GM12878 (cell line): ENCODE measurements around the gene ADAP1. TPM values are rescaled to one million over a fixed set of nuclear protein-coding genes. Genes with fewer than 3 reads are reported as not detected.

ENCODE experiments used
- ATAC-seq: fragments of 200-7000 bp; cut with Tn5 transposase; 3 replicates; pipeline ENCODE4 v1.9.1; 2020; ENCODE audit warnings: mild to moderate bottlenecking, moderate library complexity
- BruUV-seq: library from RNA; stranded (reverse); fragments of 400-500 nt; replicated peaks from 2 replicates; lab custom pipeline; 2021; lab: Mats Ljungman, UMichigan
- CTCF ChIA-PET: fragments of 300-600 bp; sonication (Branson Sonifier 250); formaldehyde crosslinking; extraction: SDS; loops from one replicate; lab custom pipeline; 2021; ENCODE audit warnings: inconsistent platforms; lab: Yijun Ruan, JAX
- POLR2A ChIA-PET: fragments of 350-600 bp; formaldehyde crosslinking; extraction: SDS; loops from one replicate; lab custom pipeline; 2021; ENCODE audit warnings: inconsistent platforms; lab: Charles Lee
- RAD21 ChIA-PET: fragments of 300-600 bp; sonication (Branson Sonifier 250); formaldehyde crosslinking; loops from one replicate; lab custom pipeline; 2023; ENCODE audit warnings: antibody characterized with exemption; ENCODE audit not compliant: unreplicated experiment; lab: Charles Lee
- SMC1A ChIA-PET: fragments of 300-600 bp; sonication (Branson Sonifier 250); formaldehyde crosslinking; loops from one replicate; lab custom pipeline; 2023; ENCODE audit not compliant: unreplicated experiment, uncharacterized antibody; lab: Charles Lee
- DNase-seq: peaks from one replicate; pipeline ENCODE4 v3.0.0-alpha.2; 2011; ENCODE audit warnings: low read depth, low spot score
- FAIRE-seq: peaks from 3 replicates; lab custom pipeline; 2011; peaks lifted over from hg19 to GRCh38; lab: Jason Lieb, UNC
- H2AFZ ChIP-seq: 2 replicates; pipeline ENCODE4 v1.6.0; 2011; ENCODE audit warnings: low read depth, low read length, control low read depth; ENCODE audit not compliant: control insufficient read depth
- H3K27ac ChIP-seq: 2 replicates; pipeline ENCODE4 v1.5.1; 2011; ENCODE audit warnings: control low read depth; ENCODE audit not compliant: control insufficient read depth, insufficient read depth
- H3K27me3 ChIP-seq, 2 experiments: replicated peaks in 1 of 2; 2 replicates each; pipeline versions ENCODE4 v1.6.0 to v1.6.1; 2011; ENCODE audit warnings: low read length in 1 of 2; ENCODE audit not compliant: control insufficient read depth in 2 of 2, insufficient read depth in 2 of 2
- H3K36me3 ChIP-seq, 2 experiments: 2 replicates each; pipeline ENCODE4 v1.5.1; 2011; ENCODE audit warnings: low read length in 1 of 2; ENCODE audit not compliant: control insufficient read depth in 2 of 2, insufficient read depth in 2 of 2
- H3K4me1 ChIP-seq: 2 replicates; pipeline ENCODE4 v1.6.1; 2011; ENCODE audit warnings: mild to moderate bottlenecking, low read length, moderate library complexity, mixed read lengths; ENCODE audit not compliant: control insufficient read depth, insufficient read depth
- H3K4me2 ChIP-seq: 2 replicates; pipeline ENCODE4 v1.6.0; 2011; ENCODE audit warnings: control low read depth; ENCODE audit not compliant: control insufficient read depth, insufficient read depth
- H3K4me3 ChIP-seq: fragments of 200-600 bp; sonication (generic); 2 replicates; pipeline ENCODE4 v1.5.1; 2016
- H3K79me2 ChIP-seq: 2 replicates; pipeline ENCODE4 v1.6.0; 2011; ENCODE audit warnings: low read length; ENCODE audit not compliant: control insufficient read depth, insufficient read depth
- H3K9ac ChIP-seq: 2 replicates; pipeline ENCODE4 v1.8.0; 2011; ENCODE audit warnings: low read length, control low read depth, mixed read lengths; ENCODE audit not compliant: control insufficient read depth, insufficient read depth
- H3K9me3 ChIP-seq: replicated peaks from 3 replicates; pipeline ENCODE4 v1.5.1; 2011; ENCODE audit warnings: mild to moderate bottlenecking, low read length; ENCODE audit not compliant: control insufficient read depth, insufficient read depth
- H4K20me1 ChIP-seq: 2 replicates; pipeline ENCODE4 v1.6.0; 2011; ENCODE audit not compliant: control insufficient read depth, insufficient read depth
- BCLAF1 ChIP-seq: fragments of 450-650 bp; IDR thresholded peaks from 2 replicates; pipeline ENCODE4 v1.6.1; 2017; ENCODE audit warnings: antibody characterized with exemption, mild to moderate bottlenecking, moderate library complexity
- NFIC ChIP-seq: IDR thresholded peaks from 2 replicates; pipeline ENCODE4 v1.6.1; 2012; ENCODE audit warnings: low read depth, mild to moderate bottlenecking, inconsistent platforms, low read length, moderate library complexity
- NRF1 ChIP-seq: conservative IDR thresholded peaks from 2 replicates; pipeline ENCODE4 v1.6.1; 2011; ENCODE audit warnings: mild to moderate bottlenecking, low read depth, low read length, improper control_type of control experiment
- TAF1 ChIP-seq: IDR thresholded peaks from 2 replicates; pipeline ENCODE4 v1.6.1; 2011; ENCODE audit warnings: mild to moderate bottlenecking, low read depth, low read length, borderline replicate concordance
- WGBS: methylation state at CpG from one replicate; pipeline ENCODE4 v1.1.6; 2016; ENCODE audit warnings: low lambda C conversion rate; ENCODE audit not compliant: insufficient replicate concordance, insufficient coverage; ENCODE audit errors: missing lambda C conversion rate; 5-methylcytosine and 5-hydroxymethylcytosine counted together
- in situ Hi-C: fragments of 300-500 bp; cut with MboI; formaldehyde crosslinking; loops from 9 replicates; pipeline ENCODE4 v1.14.3; 2018; ENCODE audit warnings: mixed read lengths
- intact Hi-C: fragments of 100-400 bp; cut with micrococcal nuclease; formaldehyde crosslinking; loops from one replicate; pipeline ENCODE4 v1.14.2; 2022; ENCODE audit not compliant: unreplicated experiment
- polyA plus RNA-seq, 11 experiments: library from polyadenylated mRNA; depleted of rRNA in 4 of 11; unstranded in 6 of 11; stranded (reverse) in 5 of 11; fragments of >200 nt; fragmentation: Nextera tagmentation in 4 of 11; fragmentation: Illumina TruSeq in 1 of 11; extraction: Ambion mirVana in 4 of 11; extraction: Trizol in 1 of 11; gene quantifications; 1 replicate in 1 of 11; 2 replicates in 10 of 11; pipeline versions ENCODE4 v1.2.1 to v1.2.3, GENCODE V29; 2011 to 2016; ENCODE audit warnings: inconsistent platforms in 2 of 11, missing spikeins in 2 of 11, low read depth in 1 of 11
- total RNA-seq, 4 experiments: library from RNA; depleted of rRNA in 3 of 4; stranded (reverse); fragments of >200 nt in 3 of 4; fragmentation: Illumina TruSeq in 1 of 4; extraction: Trizol in 1 of 4; gene quantifications; 2 replicates each; pipeline versions ENCODE4 v1.2.1 to v1.2.3, GENCODE V29; 2013 to 2021
- TF ChIP-seq, protein P1 (sequence below): fragments of 450-650 bp; IDR thresholded peaks from 2 replicates; pipeline ENCODE4 v1.6.1; 2017; ENCODE audit warnings: mild to moderate bottlenecking, moderate library complexity

Gene ADAP1
- total and polyA plus RNA-seq, 10 of the 15 experiments (the other 5 are each of a cell fraction or from before 2014, with no cell fraction given), result 0.22 to 44.2 (median 22.0) TPM; not detected in 1

GRCh38 chr7:885261-885892 lies 69.1 kb downstream of the ADAP1 start:
- intact Hi-C loops, result no loop called here
- Histone ChIP-seq H3K4me2 (no peak overlapping the region), H2AFZ (no peak overlapping the region), H3K27ac (no peak overlapping the region), H3K36me3 (peaks cover 0 to 29% of the 10 kb centered on the region in 2 experiments; a peak in 3 of 4 replicates), H3K27me3 (no peaks in the 10 kb centered on the region), H3K4me3 (no peak overlapping the region), H3K4me1 (no peaks in the 10 kb centered on the region), H4K20me1 (peaks cover 3% of the 10 kb centered on the region; the same call in 1 of the 2 replicates), H3K9ac (no peak overlapping the region), H3K9me3 (no peaks in the 10 kb centered on the region; the same call in 2 of the 3 replicates), H3K79me2 (peaks cover 34% of the 10 kb centered on the region)
- POLR2A ChIA-PET, result no interaction called here
- no peak for FAIRE-seq
- in situ Hi-C loops, result no loop called here
- no peak for DNase-seq
- CTCF ChIA-PET, result interaction anchor here (0.6 kb wide), 1 partner anchor 13 kb away, joined by 3 read pairs; no protein-coding TSS in a partner anchor
- RAD21 ChIA-PET, result no interaction called here
- no TSS peak for BruUV-seq
- ATAC-seq, result no peak
- 85% methylated on average over 21 of the region's 25 CpGs for WGBS
- no peak for TF ChIP-seq BCLAF1
- no peak for TF ChIP-seq TAF1
- TF ChIP-seq, protein P1, sequence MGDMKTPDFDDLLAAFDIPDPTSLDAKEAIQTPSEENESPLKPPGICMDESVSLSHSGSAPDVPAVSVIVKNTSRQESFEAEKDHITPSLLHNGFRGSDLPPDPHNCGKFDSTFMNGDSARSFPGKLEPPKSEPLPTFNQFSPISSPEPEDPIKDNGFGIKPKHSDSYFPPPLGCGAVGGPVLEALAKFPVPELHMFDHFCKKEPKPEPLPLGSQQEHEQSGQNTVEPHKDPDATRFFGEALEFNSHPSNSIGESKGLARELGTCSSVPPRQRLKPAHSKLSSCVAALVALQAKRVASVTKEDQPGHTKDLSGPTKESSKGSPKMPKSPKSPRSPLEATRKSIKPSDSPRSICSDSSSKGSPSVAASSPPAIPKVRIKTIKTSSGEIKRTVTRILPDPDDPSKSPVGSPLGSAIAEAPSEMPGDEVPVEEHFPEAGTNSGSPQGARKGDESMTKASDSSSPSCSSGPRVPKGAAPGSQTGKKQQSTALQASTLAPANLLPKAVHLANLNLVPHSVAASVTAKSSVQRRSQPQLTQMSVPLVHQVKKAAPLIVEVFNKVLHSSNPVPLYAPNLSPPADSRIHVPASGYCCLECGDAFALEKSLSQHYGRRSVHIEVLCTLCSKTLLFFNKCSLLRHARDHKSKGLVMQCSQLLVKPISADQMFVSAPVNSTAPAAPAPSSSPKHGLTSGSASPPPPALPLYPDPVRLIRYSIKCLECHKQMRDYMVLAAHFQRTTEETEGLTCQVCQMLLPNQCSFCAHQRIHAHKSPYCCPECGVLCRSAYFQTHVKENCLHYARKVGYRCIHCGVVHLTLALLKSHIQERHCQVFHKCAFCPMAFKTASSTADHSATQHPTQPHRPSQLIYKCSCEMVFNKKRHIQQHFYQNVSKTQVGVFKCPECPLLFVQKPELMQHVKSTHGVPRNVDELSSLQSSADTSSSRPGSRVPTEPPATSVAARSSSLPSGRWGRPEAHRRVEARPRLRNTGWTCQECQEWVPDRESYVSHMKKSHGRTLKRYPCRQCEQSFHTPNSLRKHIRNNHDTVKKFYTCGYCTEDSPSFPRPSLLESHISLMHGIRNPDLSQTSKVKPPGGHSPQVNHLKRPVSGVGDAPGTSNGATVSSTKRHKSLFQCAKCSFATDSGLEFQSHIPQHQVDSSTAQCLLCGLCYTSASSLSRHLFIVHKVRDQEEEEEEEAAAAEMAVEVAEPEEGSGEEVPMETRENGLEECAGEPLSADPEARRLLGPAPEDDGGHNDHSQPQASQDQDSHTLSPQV, result no peak
- no peak for TF ChIP-seq NRF1
- TF ChIP-seq NFIC, result no peak
- SMC1A ChIA-PET, result no interaction called here
